GM06990 (cell line): ENCODE measurements around the gene AGO3.
"Not testable (repeated sequence)": the region's sequence is repeated elsewhere in the genome, so short reads cannot be mapped to it uniquely, and the experiment has no call there.

Source experiments
- DNase-seq: peaks from one replicate; pipeline ENCODE4 v3.0.0-alpha.2; 2011; ENCODE audit not compliant: insufficient read length; ENCODE audit errors: extremely low read depth
- H3K27me3 ChIP-seq: replicated peaks from 2 replicates; pipeline ENCODE4 v1.6.0; 2011; ENCODE audit warnings: low read length; ENCODE audit not compliant: control insufficient read depth, insufficient read depth
- H3K36me3 ChIP-seq: 2 replicates; pipeline ENCODE4 v1.5.1; 2011; ENCODE audit warnings: low read length; ENCODE audit not compliant: control insufficient read depth, insufficient read depth
- H3K4me3 ChIP-seq: replicated peaks from 2 replicates; pipeline ENCODE4 v1.5.1; 2011; ENCODE audit warnings: low read depth, mild to moderate bottlenecking, control low read depth, low read length
- TF ChIP-seq, protein P1 (sequence below): IDR thresholded peaks from 2 replicates; pipeline ENCODE4 v1.5.1; 2011; ENCODE audit warnings: low read length, control low read depth, mild to moderate bottlenecking, inconsistent platforms; ENCODE audit not compliant: insufficient read depth, poor library complexity, severe bottlenecking

Gene AGO3

DNA sequence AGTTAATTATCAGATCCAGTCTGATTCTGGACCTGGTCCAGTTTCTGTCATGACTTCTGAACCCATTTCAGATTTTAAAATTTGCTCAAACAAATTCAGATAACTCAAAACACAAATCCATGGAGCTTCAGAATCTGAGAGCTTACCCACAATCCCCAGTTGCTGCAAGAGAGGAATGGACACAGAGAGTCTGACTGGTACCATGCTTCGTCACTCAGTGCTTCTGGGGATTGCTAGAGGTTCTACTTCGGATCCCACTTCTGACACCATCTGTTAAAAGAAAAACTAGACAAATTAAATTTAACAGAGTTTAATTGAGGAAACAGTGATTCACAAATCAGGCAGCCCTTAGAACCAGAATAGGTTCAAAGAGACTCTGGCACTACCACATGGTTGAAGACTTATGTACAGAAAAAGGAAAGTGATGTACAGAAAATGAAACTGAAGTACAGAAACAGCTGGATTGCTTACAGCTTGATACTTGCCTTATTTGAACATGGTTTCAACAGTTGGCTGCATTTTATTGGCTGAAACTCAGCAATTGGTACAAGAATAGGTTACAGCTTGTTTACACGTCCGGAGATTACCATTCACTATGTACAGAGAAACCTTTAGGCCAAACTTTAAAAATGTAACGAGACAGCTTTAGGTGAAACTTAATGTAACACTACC, 92.3 kb downstream of the AGO3 start:
- DNase-seq: peak; percentile 60
- Histone ChIP-seq H3K36me3 (peaks cover 4% of the 10 kb centered on the region), H3K4me3 (peak overlapping the region; percentile 54), H3K27me3 (no peaks in the 10 kb centered on the region)
- TF ChIP-seq, protein P1, sequence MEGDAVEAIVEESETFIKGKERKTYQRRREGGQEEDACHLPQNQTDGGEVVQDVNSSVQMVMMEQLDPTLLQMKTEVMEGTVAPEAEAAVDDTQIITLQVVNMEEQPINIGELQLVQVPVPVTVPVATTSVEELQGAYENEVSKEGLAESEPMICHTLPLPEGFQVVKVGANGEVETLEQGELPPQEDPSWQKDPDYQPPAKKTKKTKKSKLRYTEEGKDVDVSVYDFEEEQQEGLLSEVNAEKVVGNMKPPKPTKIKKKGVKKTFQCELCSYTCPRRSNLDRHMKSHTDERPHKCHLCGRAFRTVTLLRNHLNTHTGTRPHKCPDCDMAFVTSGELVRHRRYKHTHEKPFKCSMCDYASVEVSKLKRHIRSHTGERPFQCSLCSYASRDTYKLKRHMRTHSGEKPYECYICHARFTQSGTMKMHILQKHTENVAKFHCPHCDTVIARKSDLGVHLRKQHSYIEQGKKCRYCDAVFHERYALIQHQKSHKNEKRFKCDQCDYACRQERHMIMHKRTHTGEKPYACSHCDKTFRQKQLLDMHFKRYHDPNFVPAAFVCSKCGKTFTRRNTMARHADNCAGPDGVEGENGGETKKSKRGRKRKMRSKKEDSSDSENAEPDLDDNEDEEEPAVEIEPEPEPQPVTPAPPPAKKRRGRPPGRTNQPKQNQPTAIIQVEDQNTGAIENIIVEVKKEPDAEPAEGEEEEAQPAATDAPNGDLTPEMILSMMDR: no peak

DNA sequence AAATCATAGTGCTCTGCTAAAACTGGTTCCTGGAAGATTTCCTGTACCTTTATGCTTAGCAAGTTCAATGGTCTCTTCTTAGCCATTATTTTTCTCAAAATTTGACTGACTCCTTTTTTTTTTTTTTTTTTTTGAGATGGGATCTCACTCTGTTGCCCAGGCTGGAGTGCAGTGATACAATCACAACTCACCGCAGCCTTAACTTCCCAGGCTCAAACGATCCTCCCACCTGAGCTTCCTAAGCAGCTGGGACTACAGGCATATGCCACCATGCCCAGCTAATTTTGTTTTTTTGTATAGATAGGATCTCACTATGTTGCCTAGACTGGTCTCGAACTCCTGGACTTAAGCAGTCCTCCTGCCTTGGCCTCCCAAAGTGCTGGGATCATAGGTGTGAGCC, 93.1 kb downstream of the AGO3 start:
- not testable (repeated sequence) for H3K27me3 ChIP-seq, H3K36me3 ChIP-seq, DNase-seq
- peak overlapping the region; percentile 34 for H3K4me3 ChIP-seq

DNA sequence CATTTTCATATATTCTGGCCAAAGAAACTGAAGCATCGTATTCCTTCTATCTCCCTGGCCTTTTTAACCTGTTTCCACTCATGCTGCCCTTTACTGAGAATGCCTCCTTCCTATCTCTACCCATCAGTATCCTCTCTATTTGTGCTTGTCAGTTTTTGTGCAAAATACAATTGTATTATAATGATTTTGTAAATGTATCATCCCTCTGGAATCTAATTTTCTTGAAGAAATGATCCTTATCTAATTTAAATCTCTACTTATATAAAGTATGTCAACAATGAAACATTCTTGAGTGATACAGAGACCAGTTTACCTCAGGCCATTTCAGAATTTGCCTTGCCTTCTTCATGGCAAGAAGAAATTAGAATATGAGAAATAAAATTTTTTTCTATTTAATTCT, 93.9 kb downstream of the AGO3 start:
- Histone ChIP-seq H3K4me3 (no peak overlapping the region), H3K36me3 (no peaks in the 10 kb centered on the region; the same call in 1 of the 2 replicates), H3K27me3 (no peaks in the 10 kb centered on the region)
- DNase-seq: no peak
- TF ChIP-seq, protein P1: no peak

DNA sequence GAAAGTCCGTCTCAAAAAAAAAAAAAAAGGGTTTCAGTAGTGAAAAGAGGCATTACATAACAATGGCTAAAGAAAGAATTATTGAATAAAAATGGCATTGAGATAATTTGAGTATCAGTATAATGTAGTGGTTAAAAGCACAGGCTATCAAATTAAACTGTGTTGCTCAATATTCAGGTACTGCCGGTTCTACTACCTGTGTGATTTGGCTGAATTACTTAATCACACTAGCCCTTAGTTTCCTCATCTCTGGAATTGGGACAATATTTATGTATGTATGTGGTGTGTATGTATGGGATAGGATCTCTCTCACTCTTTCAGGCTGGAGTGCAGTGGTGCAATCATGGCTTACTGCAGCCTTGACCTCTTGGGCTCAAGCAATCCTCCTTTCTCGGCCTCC, 96.9 kb downstream of the AGO3 start:
- Histone ChIP-seq H3K4me3 (no peak overlapping the region), H3K36me3 (no peaks in the 10 kb centered on the region; the same call in 1 of the 2 replicates), H3K27me3 (no peaks in the 10 kb centered on the region)
- no peak for DNase-seq
- TF ChIP-seq, protein P1: no peak

DNA sequence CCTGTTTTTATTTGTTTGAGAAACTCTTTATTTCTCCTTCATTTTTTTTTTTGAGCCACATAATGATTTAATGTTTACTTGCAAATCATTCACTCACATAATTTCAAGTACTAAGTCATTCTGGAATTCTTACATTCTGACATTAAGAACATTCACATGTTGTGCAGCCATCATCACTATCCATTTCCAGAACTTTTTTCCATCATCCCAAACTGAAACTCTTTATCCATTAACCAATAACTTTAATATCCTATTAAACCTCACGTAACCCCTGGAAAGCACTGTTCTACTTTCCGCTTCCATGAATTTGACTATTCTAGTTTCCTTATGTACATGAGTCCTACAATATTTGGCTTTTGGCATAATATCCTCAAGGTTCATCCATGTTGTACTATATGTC, 100.5 kb downstream of the AGO3 start:
- DNase-seq: no peak
- H3K4me3 ChIP-seq: no peak overlapping the region
- no peaks in the 10 kb centered on the region; the same call in 1 of the 2 replicates for H3K36me3 ChIP-seq
- TF ChIP-seq, protein P1: no peak
- no peaks in the 10 kb centered on the region for H3K27me3 ChIP-seq

DNA sequence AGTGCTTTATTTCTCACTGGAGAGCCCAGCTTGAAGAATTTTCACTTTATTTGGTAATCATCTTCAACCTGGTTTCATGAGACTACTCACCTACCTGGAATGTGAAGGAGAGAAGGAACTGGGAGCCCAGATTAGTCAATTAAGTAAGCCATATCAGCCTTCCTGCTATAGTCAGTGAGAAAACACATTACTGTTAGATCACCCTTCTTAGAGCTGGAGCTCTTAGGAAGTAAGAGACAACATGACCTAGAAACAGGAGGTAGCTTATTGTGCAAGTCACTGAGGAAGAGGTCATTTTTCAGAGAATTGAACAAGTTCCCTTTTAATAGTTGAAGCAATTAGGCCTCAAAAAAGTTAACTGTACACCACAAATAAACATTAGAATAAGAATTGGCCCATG, 103.8 kb downstream of the AGO3 start:
- no peak for DNase-seq
- H3K4me3 ChIP-seq: no peak overlapping the region
- no peaks in the 10 kb centered on the region; the same call in 1 of the 2 replicates for H3K36me3 ChIP-seq

More for the DNA sequence above, 103.8 kb downstream of the AGO3 start:
- H3K27me3 ChIP-seq: no peaks in the 10 kb centered on the region
- TF ChIP-seq, protein P1: no peak
